Neural progenitor cell (in vitro differentiated cells): ENCODE results near the gene PRKCA.
"Not testable (repeated sequence)": the region's sequence is repeated elsewhere in the genome, so short reads cannot be mapped to it uniquely, and the experiment has no call there.

Experiments used
- CTCF ChIP-seq: fragments of 200-600 bp; sonication (generic); IDR thresholded peaks from 2 replicates; pipeline ENCODE4 v1.5.1; 2017; ENCODE audit warnings: antibody characterized with exemption, mild to moderate bottlenecking
- EZH2 ChIP-seq: fragments of 200-600 bp; sonication (generic); IDR thresholded peaks from 2 replicates; pipeline ENCODE4 v1.6.1; 2017; ENCODE audit warnings: antibody characterized with exemption, mild to moderate bottlenecking, moderate library complexity

- TF ChIP-seq EZH2, CTCF: not testable (repeated sequence)
These were observed 410.7 kb downstream of the PRKCA start for GRCh38 chr17:66713021-66713532.
